MM.1S (cell line): ENCODE results near the gene DPPA4.

Source experiments
- DNase-seq: peaks from one replicate; pipeline ENCODE4 v3.0.0-alpha.2; 2015
- H2AFZ ChIP-seq: fragments of 300-600 bp; sonication (generic); 2 replicates; pipeline ENCODE4 v1.6.0; 2016; ENCODE audit warnings: antibody characterized with exemption, low read length
- H3F3A ChIP-seq: fragments of 300-600 bp; sonication (generic); 2 replicates; pipeline ENCODE4 v1.6.1; 2016; ENCODE audit warnings: mild to moderate bottlenecking, antibody characterized with exemption, low read length, moderate library complexity, mixed read lengths; ENCODE audit not compliant: insufficient read depth
- H3K27ac ChIP-seq: fragments of 300-600 bp; sonication (generic); 2 replicates; pipeline ENCODE4 v1.5.1; 2016; ENCODE audit warnings: mild to moderate bottlenecking, low read length
- H3K27me3 ChIP-seq: fragments of 300-600 bp; sonication (generic); replicated peaks from 2 replicates; pipeline ENCODE4 v1.6.0; 2016; ENCODE audit warnings: low read length; ENCODE audit not compliant: insufficient read depth
- H3K36me3 ChIP-seq: fragments of 300-600 bp; sonication (generic); replicated peaks from 2 replicates; pipeline ENCODE4 v1.6.1; 2016; ENCODE audit warnings: mild to moderate bottlenecking, low read length, mixed read lengths; ENCODE audit not compliant: insufficient read depth
- H3K4me1 ChIP-seq: fragments of 300-600 bp; sonication (generic); 2 replicates; pipeline ENCODE4 v1.6.1; 2016; ENCODE audit warnings: low read length, mixed read lengths
- H3K4me2 ChIP-seq: fragments of 300-600 bp; sonication (generic); 2 replicates; pipeline ENCODE4 v1.6.0; 2016; ENCODE audit warnings: low read depth, low read length
- H3K4me3 ChIP-seq: fragments of 300-600 bp; sonication (generic); 2 replicates; pipeline ENCODE4 v1.5.1; 2016; ENCODE audit warnings: low read length, mixed read lengths
- H3K79me2 ChIP-seq: fragments of 300-600 bp; sonication (generic); 2 replicates; pipeline ENCODE4 v1.6.1; 2016; ENCODE audit warnings: mixed run types, low read length, mixed read lengths
- H3K9ac ChIP-seq: fragments of 300-600 bp; sonication (generic); 2 replicates; pipeline ENCODE4 v1.6.1; 2016; ENCODE audit warnings: low read length, mixed read lengths
- H3K9me2 ChIP-seq: fragments of 300-600 bp; sonication (generic); replicated peaks from 2 replicates; pipeline ENCODE4 v1.6.1; 2016; ENCODE audit warnings: mild to moderate bottlenecking, low read length, mixed read lengths; ENCODE audit not compliant: insufficient read depth
- H3K9me3 ChIP-seq: fragments of 300-600 bp; sonication (generic); replicated peaks from 2 replicates; pipeline ENCODE4 v1.6.1; 2016; ENCODE audit warnings: mild to moderate bottlenecking, low read length, mixed read lengths; ENCODE audit not compliant: insufficient read depth
- H4K20me1 ChIP-seq: fragments of 300-600 bp; sonication (generic); 2 replicates; pipeline ENCODE4 v1.6.1; 2016; ENCODE audit warnings: mild to moderate bottlenecking, low read length, moderate library complexity, mixed read lengths; ENCODE audit not compliant: insufficient read depth
- EZH2 ChIP-seq: fragments of 300-600 bp; sonication (generic); optimal IDR thresholded peaks from 2 replicates; pipeline ENCODE3; 2017; ENCODE audit warnings: low read depth, mild to moderate bottlenecking, antibody characterized with exemption, low read length, mixed read lengths
- EZH2phosphoT487 ChIP-seq: fragments of 300-600 bp; sonication (generic); IDR thresholded peaks from 2 replicates; pipeline ENCODE4 v1.6.1; 2018; ENCODE audit warnings: antibody characterized with exemption, low read length
- TF ChIP-seq, protein P1 (sequence below): fragments of 300-600 bp; sonication (generic); IDR thresholded peaks from 2 replicates; pipeline ENCODE4 v1.5.1; 2016; ENCODE audit warnings: antibody characterized with exemption, low read length, mixed read lengths

The DPPA4 gene

DNA sequence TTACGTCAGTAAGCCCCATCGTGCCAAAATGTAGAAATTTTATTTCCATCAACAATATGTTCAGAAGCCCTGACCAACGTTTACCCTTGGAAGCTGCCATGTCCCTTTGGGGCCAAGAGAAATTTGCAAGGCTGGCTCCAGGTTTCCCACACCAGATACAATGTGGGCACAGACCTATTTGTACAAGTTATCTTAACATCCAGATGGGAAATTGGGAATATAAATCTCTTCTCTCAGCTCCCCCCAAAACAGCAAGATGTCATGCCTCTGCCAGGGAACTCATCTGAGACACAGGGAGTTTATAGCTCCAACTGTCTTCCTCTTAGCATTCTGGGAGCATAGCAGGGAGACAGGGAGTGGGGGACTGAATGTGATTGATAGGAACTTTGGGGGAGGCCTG is 11.7 kb downstream of the DPPA4 start:
- Histone ChIP-seq H3K27me3 (no peaks in the 10 kb centered on the region), H3K9ac (no peak overlapping the region), H3K4me3 (no peak overlapping the region), H4K20me1 (no peaks in the 10 kb centered on the region), H3K9me3 (no peaks in the 10 kb centered on the region), H3K36me3 (no peaks in the 10 kb centered on the region), H3K4me1 (no peaks in the 10 kb centered on the region), H3K9me2 (no peaks in the 10 kb centered on the region), H3K79me2 (no peaks in the 10 kb centered on the region), H2AFZ (no peak overlapping the region), H3K27ac (no peak overlapping the region), H3K4me2 (no peak overlapping the region), H3F3A (no peaks in the 10 kb centered on the region)
- no peak for DNase-seq
- TF ChIP-seq, protein P1, sequence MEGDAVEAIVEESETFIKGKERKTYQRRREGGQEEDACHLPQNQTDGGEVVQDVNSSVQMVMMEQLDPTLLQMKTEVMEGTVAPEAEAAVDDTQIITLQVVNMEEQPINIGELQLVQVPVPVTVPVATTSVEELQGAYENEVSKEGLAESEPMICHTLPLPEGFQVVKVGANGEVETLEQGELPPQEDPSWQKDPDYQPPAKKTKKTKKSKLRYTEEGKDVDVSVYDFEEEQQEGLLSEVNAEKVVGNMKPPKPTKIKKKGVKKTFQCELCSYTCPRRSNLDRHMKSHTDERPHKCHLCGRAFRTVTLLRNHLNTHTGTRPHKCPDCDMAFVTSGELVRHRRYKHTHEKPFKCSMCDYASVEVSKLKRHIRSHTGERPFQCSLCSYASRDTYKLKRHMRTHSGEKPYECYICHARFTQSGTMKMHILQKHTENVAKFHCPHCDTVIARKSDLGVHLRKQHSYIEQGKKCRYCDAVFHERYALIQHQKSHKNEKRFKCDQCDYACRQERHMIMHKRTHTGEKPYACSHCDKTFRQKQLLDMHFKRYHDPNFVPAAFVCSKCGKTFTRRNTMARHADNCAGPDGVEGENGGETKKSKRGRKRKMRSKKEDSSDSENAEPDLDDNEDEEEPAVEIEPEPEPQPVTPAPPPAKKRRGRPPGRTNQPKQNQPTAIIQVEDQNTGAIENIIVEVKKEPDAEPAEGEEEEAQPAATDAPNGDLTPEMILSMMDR = no peak
- no peak for TF ChIP-seq EZH2
- TF ChIP-seq EZH2phosphoT487 = no peak

DNA sequence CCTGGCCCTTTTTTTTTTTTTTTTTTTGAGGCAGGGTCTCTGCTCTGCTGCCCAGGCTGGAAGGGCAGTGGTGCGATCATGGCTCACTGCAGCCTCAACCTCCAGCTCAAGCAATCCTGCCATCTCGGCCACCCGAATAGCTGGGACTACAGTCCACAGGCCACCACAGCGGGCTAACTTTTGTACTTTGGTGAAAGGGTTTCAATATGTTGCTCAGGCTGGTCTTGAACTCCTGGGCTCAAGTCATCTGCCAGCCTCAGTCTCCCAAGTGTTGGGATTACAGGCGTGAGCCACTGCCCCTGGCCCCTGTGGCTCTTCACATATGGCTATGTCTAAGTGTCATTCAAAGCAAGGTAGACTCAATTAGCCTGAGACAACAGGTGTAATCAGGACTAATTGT is 12.2 kb downstream of the DPPA4 start:
- Histone ChIP-seq H3K4me1 (no peaks in the 10 kb centered on the region), H3K79me2 (no peaks in the 10 kb centered on the region), H3K27ac (no peak overlapping the region), H3F3A (no peaks in the 10 kb centered on the region), H3K4me3 (no peak overlapping the region), H4K20me1 (no peaks in the 10 kb centered on the region), H3K9me2 (no peaks in the 10 kb centered on the region), H2AFZ (no peak overlapping the region), H3K27me3 (no peaks in the 10 kb centered on the region), H3K4me2 (no peak overlapping the region), H3K9ac (no peak overlapping the region), H3K9me3 (no peaks in the 10 kb centered on the region), H3K36me3 (no peaks in the 10 kb centered on the region)
- DNase-seq = no peak
- TF ChIP-seq, protein P1 = no peak
- TF ChIP-seq EZH2phosphoT487 (no peak), EZH2 (no peak)

DNA sequence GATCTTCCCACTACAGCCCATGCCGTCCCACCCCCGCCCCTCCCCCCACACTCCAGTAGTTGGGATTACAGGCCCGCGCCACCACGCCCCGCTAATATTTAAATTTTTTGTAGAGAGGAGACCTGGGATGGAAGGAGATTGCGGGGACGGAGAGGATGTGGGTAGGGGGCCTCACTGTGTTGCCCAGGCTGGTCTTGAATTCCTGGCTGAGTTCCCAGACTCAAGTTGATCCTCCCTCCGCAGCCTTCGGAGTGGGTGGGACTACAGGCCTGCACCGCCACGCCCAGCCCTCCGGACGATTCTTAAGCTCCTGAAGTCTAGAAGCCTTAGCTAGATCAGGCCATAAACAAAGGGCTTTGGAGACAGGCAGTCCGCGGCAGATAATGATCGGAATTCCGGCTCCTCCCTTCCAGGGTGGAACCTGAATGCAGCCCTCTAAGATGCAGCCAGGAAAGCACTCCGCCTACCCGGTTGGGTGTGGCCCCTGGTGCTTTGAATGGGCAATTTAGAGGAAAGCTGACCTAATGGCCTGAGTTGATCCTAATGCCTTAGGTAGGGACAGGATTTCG is 21.1 kb downstream of the DPPA4 start, which contains the start of gene DPPA2:
DPPA2 (minus strand) TSS at position 356 of the 569 bp plus-strand sequence. CDS start 1,975 bp downstream, outside the sequence.
- Histone ChIP-seq H3K9me2 (no peaks in the 10 kb centered on the region), H3K9me3 (no peaks in the 10 kb centered on the region), H3K27ac (no peak within 1 kb of the TSS), H3K79me2 (no peaks in the 10 kb centered on the region), H3F3A (no peaks in the 10 kb centered on the region), H3K4me2 (no peak within 1 kb of the TSS), H3K9ac (no peak within 1 kb of the TSS), H3K4me3 (no peak within 1 kb of the TSS), H3K4me1 (no peaks in the 10 kb centered on the region), H2AFZ (no peak within 1 kb of the TSS), H3K36me3 (no peaks in the 10 kb centered on the region), H3K27me3 (no peaks in the 10 kb centered on the region), H4K20me1 (no peaks in the 10 kb centered on the region)
- no peak for DNase-seq
- no peak for TF ChIP-seq EZH2phosphoT487
- TF ChIP-seq, protein P1 = no peak
- no peak for TF ChIP-seq EZH2
